Measurements from ENCODE around the gene TRA2A. TPM values are rescaled to one million over a fixed set of nuclear protein-coding genes. Genes with fewer than 3 reads are reported as not detected.

Gene TRA2A
- total and polyA plus RNA-seq, 2 of the 13 experiments (the other 11 are each of a cell fraction or from before 2014, with no cell fraction given), result 39.1 to 41.6 TPM

DNA sequence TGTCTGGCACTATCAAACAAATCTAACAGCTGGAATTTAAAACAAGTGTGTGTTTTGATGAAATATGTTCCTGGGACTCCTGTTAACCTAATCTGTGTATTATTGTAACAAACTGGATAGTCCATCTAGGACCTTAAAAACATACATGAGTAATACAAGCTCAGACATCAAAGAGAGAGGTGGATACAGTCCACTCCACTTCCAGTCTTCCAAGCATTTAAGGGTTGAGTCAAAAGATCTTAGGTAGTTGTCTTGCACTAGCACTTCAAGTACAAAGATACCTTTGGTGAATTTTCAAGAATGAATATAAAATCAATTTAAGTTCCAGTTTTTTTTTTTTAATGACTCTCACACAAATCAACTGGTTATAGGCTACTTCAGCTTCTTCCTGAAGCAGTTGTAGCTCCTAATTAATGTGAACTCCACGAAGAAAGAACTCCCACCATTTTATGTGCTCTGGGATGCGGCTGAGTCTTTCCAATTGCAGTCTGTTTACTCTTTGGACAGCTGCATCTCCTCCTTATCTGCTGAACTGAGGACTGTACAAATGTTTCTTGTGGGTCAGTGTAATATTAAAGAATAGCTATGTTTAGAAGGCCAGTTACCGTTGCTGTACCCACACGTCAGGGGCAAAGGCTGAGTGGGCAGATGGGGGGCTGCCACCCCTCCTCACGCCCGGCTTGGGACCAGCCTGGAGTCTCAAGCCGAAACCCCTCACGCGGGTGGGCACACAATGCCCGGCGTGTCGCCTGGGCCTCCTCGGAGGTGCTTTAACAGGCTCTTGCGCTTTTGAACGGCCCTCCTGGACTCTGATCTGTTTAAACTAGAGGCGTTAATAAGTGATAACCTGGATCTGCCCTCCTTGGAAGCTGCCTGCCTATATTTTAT, 58.6 kb downstream of the TRA2A start:
- peaks cover 25% of the 10 kb centered on the region for H3K4me1 ChIP-seq (ENCODE audit: insufficient read depth, low read length)
- intact Hi-C loops (cut with micrococcal nuclease; ENCODE audit: unreplicated experiment) (loop anchor here (5.0 to 10.0 kb wide), 2 partner anchors 288 to 461 kb away; partner anchors contain the start of genes HYCC1 and NUP42), in situ Hi-C loops (cut with HindIII; ENCODE audit: extremely low pct_ligation_motif_present, low pct_unique_long_range_greater_than_20kb) (no loop called here)
- H3K79me2 ChIP-seq (ENCODE audit: insufficient read depth, low read length), result peaks cover 71% of the 10 kb centered on the region
- ChIA-PET CTCF (ENCODE audit: low intra/inter-chr PET ratio, low total read pairs) (no interaction called here), POLR2A (interaction anchor here (0.6 to 1.8 kb wide), 10 partner anchors 10 to 179 kb away, joined by 3 to 19 read pairs (median 4); partner anchors contain the start of genes MALSU1 and TRA2A)
- ATAC-seq, result 0 out of 3 replicates have a peak, but pooled peaks have one; percentile 0
- H3K36me3 ChIP-seq (replicated peaks in 1 of 2; ENCODE audit: control insufficient read depth in 1 of 2, insufficient read depth in 2 of 2, low read length in 2 of 2), result no peaks in the 10 kb centered on the region
- H2AFZ ChIP-seq (ENCODE audit: low read length), result no peak overlapping the region
- H3K27ac ChIP-seq (ENCODE audit: extremely low read length, insufficient read depth, low read length), result peak overlapping the region; percentile 96
- BruUV-seq (replicated peaks), result TSS peak; percentile 26
- DNase-seq (ENCODE audit: low spot score), result peak; percentile 32
- peak overlapping the region; percentile 86 to 93 (median 91) for H3K4me3 ChIP-seq (replicated peaks in 1 of 3; ENCODE audit: insufficient read depth in 1 of 3, low read depth in 2 of 3, low read length in 3 of 3)
- H4K20me1 ChIP-seq (ENCODE audit: insufficient read depth, low read length), result no peaks in the 10 kb centered on the region
- H3K9ac ChIP-seq (ENCODE audit: insufficient read depth, low read depth, low read length), result peak overlapping the region; percentile 90
- H3K27me3 ChIP-seq (ENCODE audit: control insufficient read depth in 1 of 2, insufficient read depth in 2 of 2, low read length in 2 of 2), result no peaks in the 10 kb centered on the region; a peak in 1 of 5 replicates
- H3K4me2 ChIP-seq (ENCODE audit: low read depth, low read length), result peak overlapping the region; percentile 94
- no peaks in the 10 kb centered on the region for H3K9me3 ChIP-seq (ENCODE audit: low read length)
- WGBS (ENCODE audit: low lambda C conversion rate), result 0% methylated on average over 6 of the region's 16 CpGs
- FAIRE-seq, result peak; percentile 23
- TF ChIP-seq EEA1 (CRISPR knock-in tag; IDR thresholded peaks at IDR 0.05; ENCODE audit: borderline replicate concordance) (no peak), FOXA1 (IDR thresholded peaks at IDR 0.05) (no peak), FOXA1 (CRISPR knock-in tag; IDR thresholded peaks at IDR 0.05) (peak; percentile 33), PAF1 (CRISPR knock-in tag; IDR thresholded peaks at IDR 0.05) (0 out of 2 replicates have a peak, but pooled peaks have one; percentile 40), MTA3 (CRISPR knock-in tag; IDR thresholded peaks at IDR 0.05) (no peak), HNRNPL (IDR thresholded peaks at IDR 0.05; ENCODE audit: low read depth, low read length) (peak; percentile 69; the same call in 1 of the 2 replicates), TFAP4 (IDR thresholded peaks at IDR 0.05; ENCODE audit: borderline replicate concordance, low read depth) (peak; percentile 55; the same call in 1 of the 2 replicates), TMF1 (CRISPR knock-in tag; IDR thresholded peaks at IDR 0.05; ENCODE audit: low read depth) (peak; percentile 1; the same call in 1 of the 2 replicates), MIER2 (CRISPR knock-in tag; IDR thresholded peaks at IDR 0.05) (no peak), ZBTB40 (IDR thresholded peaks at IDR 0.05) (no peak), ZBTB40 (CRISPR knock-in tag; IDR thresholded peaks at IDR 0.05) (0 out of 2 replicates have a peak, but pooled peaks have one; percentile 7), SOX13 (IDR thresholded peaks at IDR 0.05) (no peak), SOX13 (CRISPR knock-in tag; conservative IDR thresholded peaks at IDR 0.05 in 1 of 2, IDR thresholded peaks at IDR 0.05 in 1 of 2) (0 out of 4 replicates have a peak, but pooled peaks of 1 of the 2 experiments have one; percentile 15), PAWR (CRISPR knock-in tag; IDR thresholded peaks at IDR 0.05; ENCODE audit: borderline replicate concordance) (no peak)

Data from HepG2 (cell line).